ENCODE measurements around the gene PCNX3. TPM values are rescaled to one million over a fixed set of nuclear protein-coding genes. Genes with fewer than 3 reads are reported as not detected.

The PCNX3 gene
- total and polyA plus RNA-seq, 12 donors, result 9.0 to 45.0 (median 33.4) TPM

GRCh38 chr11:65644837-65645236 lies 29.3 kb downstream of the PCNX3 start:
- H3K4me1 ChIP-seq (replicated peaks in 1 of 2), result peaks cover 0 to 28% of the 10 kb centered on the region in 2 donors
- WGBS, 4 donors, result 86 to 98% (median 88%) methylated on average over 5 to 11 of the region's 11 CpGs
- H3K9me3 ChIP-seq (replicated peaks in 1 of 3), result no peaks in the 10 kb centered on the region
- H3K36me3 ChIP-seq (replicated peaks in 1 of 2), result peaks cover 0 to 30% of the 10 kb centered on the region in 2 donors
- no peak for DNase-seq
- no peaks in the 10 kb centered on the region for H3K27me3 ChIP-seq
- TF ChIP-seq CTCF (IDR thresholded peaks at IDR 0.05), result no peak
- TF ChIP-seq POLR2A (IDR thresholded peaks at IDR 0.05), result no peak
- H3K4me3 ChIP-seq, result no peak overlapping the region
- intact Hi-C loops (cut with DNase I), result no loop called here
- H3K27ac ChIP-seq, result no peak overlapping the region

- Histone ChIP-seq H3K4me3 (no peak overlapping the region), H3K9me3 (replicated peaks in 1 of 3) (no peaks in the 10 kb centered on the region), H3K4me1 (replicated peaks in 1 of 2) (peaks cover 0 to 19% of the 10 kb centered on the region in 2 donors), H3K27ac (no peak overlapping the region), H3K27me3 (no peaks in the 10 kb centered on the region), H3K36me3 (replicated peaks in 1 of 2) (peaks cover 0 to 39% of the 10 kb centered on the region in 2 donors)
- TF ChIP-seq CTCF (IDR thresholded peaks at IDR 0.05) (no peak), POLR2A (IDR thresholded peaks at IDR 0.05) (no peak)
- 77 to 86% (median 81%) methylated on average over 10 of the region's 10 CpGs for WGBS, 4 donors
- intact Hi-C loops (cut with DNase I), result no loop called here
- DNase-seq, result no peak
Observed at GRCh38 chr11:65645710-65646109, 30.1 kb downstream of the PCNX3 start.

GRCh38 chr11:65646288-65646957 lies 30.8 kb downstream of the PCNX3 start:
- no peak for DNase-seq
- intact Hi-C loops (cut with DNase I), result no loop called here
- Histone ChIP-seq H3K27me3 (no peaks in the 10 kb centered on the region), H3K9me3 (replicated peaks in 1 of 3) (no peaks in the 10 kb centered on the region), H3K4me1 (replicated peaks in 1 of 2) (peaks cover 0 to 20% of the 10 kb centered on the region in 2 donors), H3K36me3 (replicated peaks in 1 of 2) (peaks cover 0 to 41% of the 10 kb centered on the region in 2 donors), H3K4me3 (no peak overlapping the region), H3K27ac (peak overlapping the region in 2 of 5 donors; percentile 58 to 85)
- WGBS, 4 donors, result 80 to 98% (median 88%) methylated on average over 21 to 68 of the region's 68 CpGs
- no peak for TF ChIP-seq CTCF (IDR thresholded peaks at IDR 0.05)
- no peak for TF ChIP-seq POLR2A (IDR thresholded peaks at IDR 0.05)

GRCh38 chr11:65646958-65647701 lies 31.6 kb downstream of the PCNX3 start:
- TF ChIP-seq POLR2A (IDR thresholded peaks at IDR 0.05) (peak in 1 of 2 donors; percentile 65), CTCF (IDR thresholded peaks at IDR 0.05) (no peak)
- Histone ChIP-seq H3K27ac (peak overlapping the region in 4 of 5 donors; percentile 36 to 85 (median 53)), H3K27me3 (no peaks in the 10 kb centered on the region), H3K4me1 (replicated peaks in 1 of 2) (peaks cover 5 to 23% of the 10 kb centered on the region in 2 donors), H3K36me3 (replicated peaks in 1 of 2) (peaks cover 0 to 41% of the 10 kb centered on the region in 2 donors), H3K4me3 (peak overlapping the region in 1 of 4 donors; percentile 53), H3K9me3 (replicated peaks in 1 of 3) (no peaks in the 10 kb centered on the region)
- intact Hi-C loops (cut with DNase I), result no loop called here
- 22 to 45% (median 35%) methylated on average over 16 to 87 of the region's 87 CpGs for WGBS, 4 donors
- peak; percentile 80 to 89 (median 85) for DNase-seq
